GM12801 (cell line): Measurements from ENCODE around the gene ZMYM5.

ENCODE experiments used
- CTCF ChIP-seq: IDR thresholded peaks from one replicate; pipeline ENCODE4 v1.5.1; 2011; ENCODE audit warnings: control low read depth; ENCODE audit not compliant: insufficient read length; ENCODE audit errors: extremely low read depth

The ZMYM5 gene

GRCh38 chr13:19864746-19865309 is 1.4 kb upstream of the ZMYM5 start:
- no peak for TF ChIP-seq CTCF

GRCh38 chr13:19864024-19864745 is 736 bp upstream of the ZMYM5 start:
- no peak for TF ChIP-seq CTCF

- TF ChIP-seq CTCF: no peak
Measured at GRCh38 chr13:19862481-19863313, 752 bp downstream of the ZMYM5 start.

GRCh38 chr13:19861762-19862161 is 1.7 kb downstream of the ZMYM5 start:
- no peak for TF ChIP-seq CTCF

GRCh38 chr13:19860884-19861655 is 2.4 kb downstream of the ZMYM5 start:
- no peak for TF ChIP-seq CTCF

GRCh38 chr13:19852766-19853165 is 10.7 kb downstream of the ZMYM5 start:
- TF ChIP-seq CTCF: no peak

- TF ChIP-seq CTCF: no peak
Measured at GRCh38 chr13:19845758-19846157, 17.7 kb downstream of the ZMYM5 start.
